WERI-Rb-1 (cell line): ENCODE results near the gene TNS4.

Experiments used
- DNase-seq: peaks from one replicate; pipeline ENCODE4 v3.0.0-alpha.2; 2020
- H3K27ac ChIP-seq: fragments of 250-450 bp; sonication (Bioruptor Pico); 2 replicates; pipeline ENCODE4 v1.5.1; 2020; ENCODE audit warnings: mild to moderate bottlenecking, moderate library complexity
- H3K27me3 ChIP-seq: fragments of 250-450 bp; sonication (Bioruptor Pico); 2 replicates; pipeline ENCODE4 v1.5.1; 2021; ENCODE audit warnings: mild to moderate bottlenecking, low read depth, moderate library complexity; ENCODE audit not compliant: insufficient read depth, severe bottlenecking
- H3K36me3 ChIP-seq: fragments of 250-450 bp; sonication (Bioruptor Pico); 2 replicates; pipeline ENCODE4 v1.5.1; 2020; ENCODE audit warnings: mild to moderate bottlenecking, moderate library complexity
- H3K4me3 ChIP-seq: 2 replicates; pipeline ENCODE4 v1.5.1; 2011; ENCODE audit warnings: low read depth, mild to moderate bottlenecking, control low read depth, low read length
- H3K9me3 ChIP-seq: fragments of 250-450 bp; sonication (Bioruptor Pico); 2 replicates; pipeline ENCODE4 v1.5.1; 2021; ENCODE audit warnings: mild to moderate bottlenecking, moderate library complexity; ENCODE audit not compliant: severe bottlenecking
- TF ChIP-seq, protein P1 (sequence below): IDR thresholded peaks from 2 replicates; pipeline ENCODE4 v1.5.1; 2011; ENCODE audit warnings: low read depth, mild to moderate bottlenecking, control low read depth, inconsistent platforms, low read length

The TNS4 gene, protein sequence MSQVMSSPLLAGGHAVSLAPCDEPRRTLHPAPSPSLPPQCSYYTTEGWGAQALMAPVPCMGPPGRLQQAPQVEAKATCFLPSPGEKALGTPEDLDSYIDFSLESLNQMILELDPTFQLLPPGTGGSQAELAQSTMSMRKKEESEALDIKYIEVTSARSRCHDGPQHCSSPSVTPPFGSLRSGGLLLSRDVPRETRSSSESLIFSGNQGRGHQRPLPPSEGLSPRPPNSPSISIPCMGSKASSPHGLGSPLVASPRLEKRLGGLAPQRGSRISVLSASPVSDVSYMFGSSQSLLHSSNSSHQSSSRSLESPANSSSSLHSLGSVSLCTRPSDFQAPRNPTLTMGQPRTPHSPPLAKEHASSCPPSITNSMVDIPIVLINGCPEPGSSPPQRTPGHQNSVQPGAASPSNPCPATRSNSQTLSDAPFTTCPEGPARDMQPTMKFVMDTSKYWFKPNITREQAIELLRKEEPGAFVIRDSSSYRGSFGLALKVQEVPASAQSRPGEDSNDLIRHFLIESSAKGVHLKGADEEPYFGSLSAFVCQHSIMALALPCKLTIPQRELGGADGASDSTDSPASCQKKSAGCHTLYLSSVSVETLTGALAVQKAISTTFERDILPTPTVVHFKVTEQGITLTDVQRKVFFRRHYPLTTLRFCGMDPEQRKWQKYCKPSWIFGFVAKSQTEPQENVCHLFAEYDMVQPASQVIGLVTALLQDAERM

DNA sequence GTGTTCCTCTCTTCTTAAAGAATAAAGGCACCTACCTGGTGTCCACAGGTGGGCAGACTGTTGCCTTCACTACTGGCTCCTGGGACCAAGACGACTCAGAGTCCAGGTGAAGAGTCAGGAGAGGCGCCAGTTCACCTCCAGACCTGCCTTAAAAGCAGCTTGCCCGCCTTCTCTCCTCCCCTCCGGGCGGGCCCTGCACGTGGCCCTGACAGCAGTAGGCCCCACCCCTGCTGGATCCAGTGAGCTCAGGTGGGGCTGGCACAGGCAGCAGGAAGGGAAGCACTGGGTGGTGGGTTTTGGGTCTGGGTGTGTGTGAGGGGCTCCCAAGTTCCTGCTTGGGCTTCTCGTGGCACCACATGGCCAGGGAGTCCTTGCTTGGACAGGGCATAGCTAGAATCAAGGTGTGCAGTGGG is at the start of gene TNS4:
TSS of gene TNS4 (minus strand) at position 125 of the 413 bp plus-strand sequence. CDS start 5,198 bp downstream, outside the sequence.
- TF ChIP-seq, protein P1, sequence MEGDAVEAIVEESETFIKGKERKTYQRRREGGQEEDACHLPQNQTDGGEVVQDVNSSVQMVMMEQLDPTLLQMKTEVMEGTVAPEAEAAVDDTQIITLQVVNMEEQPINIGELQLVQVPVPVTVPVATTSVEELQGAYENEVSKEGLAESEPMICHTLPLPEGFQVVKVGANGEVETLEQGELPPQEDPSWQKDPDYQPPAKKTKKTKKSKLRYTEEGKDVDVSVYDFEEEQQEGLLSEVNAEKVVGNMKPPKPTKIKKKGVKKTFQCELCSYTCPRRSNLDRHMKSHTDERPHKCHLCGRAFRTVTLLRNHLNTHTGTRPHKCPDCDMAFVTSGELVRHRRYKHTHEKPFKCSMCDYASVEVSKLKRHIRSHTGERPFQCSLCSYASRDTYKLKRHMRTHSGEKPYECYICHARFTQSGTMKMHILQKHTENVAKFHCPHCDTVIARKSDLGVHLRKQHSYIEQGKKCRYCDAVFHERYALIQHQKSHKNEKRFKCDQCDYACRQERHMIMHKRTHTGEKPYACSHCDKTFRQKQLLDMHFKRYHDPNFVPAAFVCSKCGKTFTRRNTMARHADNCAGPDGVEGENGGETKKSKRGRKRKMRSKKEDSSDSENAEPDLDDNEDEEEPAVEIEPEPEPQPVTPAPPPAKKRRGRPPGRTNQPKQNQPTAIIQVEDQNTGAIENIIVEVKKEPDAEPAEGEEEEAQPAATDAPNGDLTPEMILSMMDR: no peak
- no peak for DNase-seq
- Histone ChIP-seq H3K36me3 (no peaks in the 10 kb centered on the region), H3K27me3 (no peaks in the 10 kb centered on the region), H3K9me3 (no peaks in the 10 kb centered on the region), H3K4me3 (no peak within 1 kb of the TSS), H3K27ac (no peak within 1 kb of the TSS)

DNA sequence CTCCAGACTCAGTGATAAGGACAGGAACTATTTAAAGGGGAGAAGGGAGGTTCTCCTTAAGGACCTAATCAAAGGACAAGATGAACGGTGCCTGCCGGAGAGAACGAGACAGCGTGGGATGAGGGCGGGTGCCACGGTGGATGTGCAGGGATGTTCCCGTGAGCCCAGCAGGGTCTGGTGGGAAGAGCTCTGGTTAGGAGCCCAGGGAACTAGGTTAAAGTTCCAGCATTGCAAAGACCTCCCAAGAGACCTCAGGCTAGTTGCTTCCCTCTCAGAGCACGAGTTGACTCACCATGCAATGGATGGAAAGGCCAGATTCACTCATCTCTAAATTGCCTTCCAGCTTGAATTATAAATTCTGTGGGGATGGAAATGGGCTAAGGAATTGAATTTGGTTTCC is 49.2 kb upstream of the TNS4 start:
- Histone ChIP-seq H3K36me3 (no peaks in the 10 kb centered on the region), H3K27ac (no peak overlapping the region), H3K27me3 (no peaks in the 10 kb centered on the region), H3K4me3 (no peak overlapping the region), H3K9me3 (peaks cover 2% of the 10 kb centered on the region)
- TF ChIP-seq, protein P1: no peak
- DNase-seq: peak; percentile 3

DNA sequence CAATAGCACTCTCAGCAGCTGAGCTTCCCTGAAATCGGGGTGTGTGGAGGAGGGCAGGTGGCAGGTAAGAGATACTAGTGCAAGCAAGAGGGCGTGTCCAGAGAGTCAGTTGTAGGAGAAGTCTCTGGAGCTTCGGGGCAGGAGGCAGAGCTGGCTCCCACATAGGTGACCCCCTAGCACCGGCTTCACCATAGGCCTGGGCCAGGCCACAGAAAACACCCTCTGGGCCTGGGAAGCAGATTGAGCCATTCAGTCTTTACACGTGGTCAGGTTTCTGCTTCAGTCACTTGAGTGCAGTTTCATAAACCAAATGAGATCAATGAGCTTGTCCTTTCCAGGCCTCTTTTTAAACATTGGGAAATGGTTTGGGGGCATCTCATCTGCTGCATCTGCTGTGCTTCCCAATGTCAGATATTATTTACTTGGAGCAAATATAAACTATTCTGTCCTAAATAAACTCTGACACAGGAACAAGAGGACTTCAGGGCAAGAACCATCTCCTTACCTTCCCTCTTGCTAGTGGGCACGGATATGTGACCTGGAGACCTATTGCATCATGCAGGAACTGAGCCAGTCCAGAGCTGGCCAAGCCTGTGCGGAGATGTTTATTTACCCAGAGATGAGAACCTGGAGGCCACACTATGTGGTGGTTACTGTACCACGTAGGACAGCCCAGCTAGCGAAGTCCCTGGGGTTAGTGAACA is 47.7 kb upstream of the TNS4 start:
- Histone ChIP-seq H3K4me3 (no peak overlapping the region), H3K36me3 (no peaks in the 10 kb centered on the region), H3K9me3 (no peaks in the 10 kb centered on the region), H3K27me3 (no peaks in the 10 kb centered on the region), H3K27ac (no peak overlapping the region)
- peak; percentile 7 for DNase-seq
- TF ChIP-seq, protein P1: no peak

DNA sequence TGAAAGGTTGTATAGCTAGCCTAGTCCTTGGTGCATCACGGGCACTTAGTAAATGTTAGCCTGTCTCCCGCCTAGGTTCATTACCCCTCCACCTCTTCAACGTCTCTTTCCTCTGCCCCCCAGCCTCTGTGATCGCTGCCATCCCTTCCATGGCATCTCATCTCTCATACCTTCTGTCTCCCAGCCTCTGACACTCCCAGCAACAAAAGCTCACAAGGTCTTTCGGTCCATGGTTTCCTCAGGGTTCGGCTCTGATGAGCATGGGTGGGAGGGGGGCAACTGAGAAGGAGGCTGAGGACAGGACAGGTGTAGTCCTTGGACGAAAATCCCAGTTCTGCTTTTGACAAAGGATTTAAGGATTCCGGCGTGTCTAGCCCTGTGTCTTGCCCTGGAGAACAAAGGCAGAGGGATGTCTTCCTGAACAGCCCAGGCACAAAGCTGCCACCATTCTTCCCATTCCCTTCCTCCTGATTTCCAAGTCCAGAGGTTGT is 47.1 kb upstream of the TNS4 start:
- H3K9me3 ChIP-seq: no peaks in the 10 kb centered on the region
- H3K36me3 ChIP-seq: no peaks in the 10 kb centered on the region
- no peak overlapping the region for H3K4me3 ChIP-seq
- H3K27ac ChIP-seq: no peak overlapping the region
- DNase-seq: peak; percentile 3
- H3K27me3 ChIP-seq: no peaks in the 10 kb centered on the region
- TF ChIP-seq, protein P1: no peak

DNA sequence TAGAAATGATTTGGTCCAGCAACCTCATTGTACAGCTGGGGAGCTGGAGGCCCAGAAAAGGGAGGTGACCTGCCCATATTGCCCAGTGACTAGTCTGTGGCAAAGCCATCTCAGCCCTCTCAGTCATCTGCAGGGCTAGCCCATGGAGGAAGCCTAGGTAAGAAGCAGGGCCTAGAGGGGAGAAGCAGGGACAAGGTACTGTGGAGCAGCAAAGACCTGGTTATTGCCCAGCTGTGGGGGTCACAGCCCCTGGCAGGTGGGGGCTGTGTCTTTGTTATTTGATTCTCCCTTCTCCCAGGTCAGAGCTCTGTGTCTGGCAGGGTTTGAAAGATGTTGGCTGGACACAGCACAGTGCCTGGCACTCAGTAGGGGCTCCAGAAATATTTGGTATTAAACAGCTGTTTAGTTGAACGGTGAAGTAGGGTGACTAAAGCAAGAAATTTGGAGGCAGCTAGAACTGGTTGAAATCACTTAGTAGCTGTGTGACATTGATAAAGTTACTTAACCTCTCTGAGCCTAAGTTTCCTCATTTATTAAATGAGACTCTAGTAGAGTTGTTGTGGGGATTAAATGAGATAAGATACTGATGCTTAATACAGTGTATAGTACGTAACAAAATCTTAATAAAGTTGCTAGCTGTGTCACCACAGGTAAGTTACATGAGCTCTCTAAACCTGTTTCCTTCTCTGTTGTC is 46.5 kb upstream of the TNS4 start:
- H3K27ac ChIP-seq: no peak overlapping the region
- H3K9me3 ChIP-seq: no peaks in the 10 kb centered on the region
- TF ChIP-seq, protein P1: no peak
- no peaks in the 10 kb centered on the region for H3K36me3 ChIP-seq
- no peaks in the 10 kb centered on the region for H3K27me3 ChIP-seq
- DNase-seq: no peak
- H3K4me3 ChIP-seq: no peak overlapping the region
